ENCODE measurements around the gene SLC36A2. TPM values are rescaled to one million over a fixed set of nuclear protein-coding genes. Genes with fewer than 3 reads are reported as not detected.
"Not testable (repeated sequence)": the region's sequence is repeated elsewhere in the genome, so short reads cannot be mapped to it uniquely, and the experiment has no call there.

Gene SLC36A2
- under 1 TPM in 8 of 12 donors, not detected in 4; 0.10 to 0.59 (median 0.29) TPM for polyA plus RNA-seq (ENCODE audit: insufficient read length in 12 of 12)
- long read RNA-seq, donor 1: 0 reads
- long read RNA-seq, donor 2: 0 reads
- long read RNA-seq, donor 3: 0 reads
- long read RNA-seq, donor 4: 0 reads
- long read RNA-seq, donor 5: 0 reads
- long read RNA-seq, donor 6: 0 reads
- long read RNA-seq, donor 7: 0 reads
- long read RNA-seq, donor 8: 0 reads
- long read RNA-seq, donor 9: 0 reads
- long read RNA-seq, donor 10: 0 reads
- long read RNA-seq, donor 11: 0 reads

DNA sequence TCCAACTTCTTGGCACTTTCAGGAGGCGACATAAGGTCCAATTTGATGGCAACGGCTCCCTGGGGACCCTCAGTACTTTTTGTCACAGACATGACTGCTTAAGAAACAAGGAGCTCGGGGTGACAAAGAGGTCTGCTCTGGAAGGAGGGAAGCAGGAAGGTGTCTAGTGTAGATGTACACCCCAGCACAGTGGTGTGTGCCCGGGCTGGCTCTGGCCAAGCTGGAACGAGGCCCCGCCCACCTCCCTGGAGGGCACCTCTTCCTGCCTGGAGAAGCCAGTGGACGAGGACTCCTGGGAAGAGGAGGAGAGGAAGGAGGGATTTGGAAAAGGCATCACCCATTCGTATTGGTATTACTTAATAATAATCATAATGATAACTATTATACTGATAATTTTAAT, at the start of gene SLC36A2:
Gene SLC36A2, minus strand, starts transcription at position 191 of the 400 bp plus-strand sequence. Its CDS starts 99 bp downstream, at position 92.
- no peak for DNase-seq

- no peak for DNase-seq
Measured at GRCh38 chr5:151388960-151389359, 41.6 kb upstream of the SLC36A2 start.

- DNase-seq: no peak
Measured at GRCh38 chr5:151384106-151384505, 36.7 kb upstream of the SLC36A2 start.

- DNase-seq: no peak
Measured at GRCh38 chr5:151383011-151383410, 35.7 kb upstream of the SLC36A2 start.

GRCh38 chr5:151382576-151382975, 35.2 kb upstream of the SLC36A2 start:
- no peak for DNase-seq

GRCh38 chr5:151381899-151382298, 34.5 kb upstream of the SLC36A2 start:
- DNase-seq: no peak

GRCh38 chr5:151378616-151379015, 31.3 kb upstream of the SLC36A2 start:
- no peak for DNase-seq

DNA sequence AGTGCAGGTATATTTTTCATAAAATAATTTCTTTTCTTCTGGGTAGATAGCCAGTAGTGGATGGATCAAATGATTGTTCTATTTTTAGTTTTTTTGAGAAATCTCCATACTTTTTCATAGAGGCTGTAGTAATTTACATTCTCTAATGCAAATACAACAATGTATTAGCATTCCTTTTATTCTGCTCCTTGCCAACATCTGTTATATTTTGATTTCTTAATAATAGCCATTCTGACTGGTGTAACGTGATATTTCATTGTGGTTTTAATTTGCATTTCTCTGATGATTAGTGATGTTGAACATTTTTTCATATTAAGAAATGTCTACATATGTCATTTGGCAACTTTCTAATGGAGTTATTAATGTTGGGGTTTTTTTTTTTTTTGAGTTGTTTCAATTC, 27.2 kb upstream of the SLC36A2 start:
- DNase-seq: no peak

DNA sequence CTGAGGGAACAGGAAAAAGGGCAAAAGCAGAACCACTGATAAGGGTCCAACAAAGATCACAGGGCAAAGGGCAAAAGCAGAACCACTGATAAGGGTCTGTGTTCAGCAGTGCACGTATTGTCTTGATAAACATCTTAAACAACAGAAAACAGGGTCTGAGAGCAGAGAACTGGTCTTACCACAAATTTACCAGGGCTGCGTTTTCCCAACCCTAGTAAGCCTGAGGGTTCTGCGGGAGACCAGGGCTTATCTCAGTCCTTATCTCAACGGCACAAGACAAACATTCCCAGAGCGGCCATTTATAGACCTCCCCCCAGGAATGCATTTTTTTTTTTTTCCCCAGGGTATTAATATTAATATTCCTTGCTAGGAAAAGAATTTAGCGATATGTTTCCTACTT, 19.7 kb upstream of the SLC36A2 start:
- not testable (repeated sequence) for DNase-seq

DNA sequence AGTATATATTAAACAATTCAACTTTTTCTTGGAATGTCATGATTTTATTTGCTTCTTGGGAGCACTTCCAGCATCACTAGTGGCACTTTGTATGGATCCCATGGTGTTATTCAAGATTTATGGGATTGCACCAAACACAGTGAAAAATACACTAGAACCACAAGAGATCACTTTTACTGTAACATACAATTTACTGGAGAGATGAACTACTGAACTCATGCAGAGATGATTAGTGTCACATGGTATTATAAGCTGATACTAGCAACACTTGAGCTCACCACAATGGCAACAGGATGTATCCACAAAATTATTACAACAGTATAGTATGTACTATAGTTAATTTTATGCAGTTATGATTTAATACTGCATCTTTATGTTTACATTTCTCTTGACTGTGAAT, 16.3 kb upstream of the SLC36A2 start:
- DNase-seq: no peak

GRCh38 chr5:151362970-151363369, 15.6 kb upstream of the SLC36A2 start:
- no peak for DNase-seq

DNA sequence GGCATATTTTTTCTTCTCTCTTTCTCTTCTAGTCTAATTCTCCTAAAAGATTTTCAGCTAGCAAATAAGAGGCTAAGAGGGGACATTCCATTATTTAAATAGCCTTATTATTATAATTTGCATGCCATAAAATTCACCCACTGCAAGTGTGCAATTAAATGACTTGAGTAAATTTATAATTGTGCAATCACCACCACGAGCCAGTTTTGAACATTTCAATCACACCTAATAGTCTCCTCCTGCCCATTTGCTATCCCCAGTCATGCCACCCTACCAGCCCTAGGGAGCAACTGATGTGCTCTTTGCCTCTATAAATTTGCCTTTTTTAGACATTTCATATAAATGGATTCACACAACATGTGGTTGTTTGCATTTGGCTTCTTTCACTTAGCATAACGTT, 12.0 kb upstream of the SLC36A2 start:
- DNase-seq: no peak

GRCh38 chr5:151357792-151358191, 10.4 kb upstream of the SLC36A2 start:
- DNase-seq: no peak

GRCh38 chr5:151357097-151357496, 9.7 kb upstream of the SLC36A2 start:
- no peak for DNase-seq

DNA sequence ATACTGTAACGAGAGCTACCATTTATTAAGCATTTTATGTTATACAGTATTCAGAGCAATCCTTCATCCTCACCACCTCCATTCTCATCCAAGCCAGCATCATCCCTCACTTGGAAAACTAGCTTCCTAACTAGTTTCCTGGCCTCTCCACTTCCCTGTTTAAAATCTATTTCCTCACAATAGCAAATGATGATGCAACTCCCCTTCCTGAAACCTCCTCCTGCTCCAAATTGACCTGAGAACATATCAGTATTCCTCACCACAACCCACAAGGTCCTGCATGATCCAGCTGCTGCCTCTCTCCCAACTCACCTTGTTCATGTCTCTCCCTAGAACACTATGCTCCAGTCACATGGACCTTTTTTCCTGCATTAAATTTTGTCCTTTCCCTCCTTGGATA, 4.3 kb upstream of the SLC36A2 start:
- no peak for DNase-seq

DNA sequence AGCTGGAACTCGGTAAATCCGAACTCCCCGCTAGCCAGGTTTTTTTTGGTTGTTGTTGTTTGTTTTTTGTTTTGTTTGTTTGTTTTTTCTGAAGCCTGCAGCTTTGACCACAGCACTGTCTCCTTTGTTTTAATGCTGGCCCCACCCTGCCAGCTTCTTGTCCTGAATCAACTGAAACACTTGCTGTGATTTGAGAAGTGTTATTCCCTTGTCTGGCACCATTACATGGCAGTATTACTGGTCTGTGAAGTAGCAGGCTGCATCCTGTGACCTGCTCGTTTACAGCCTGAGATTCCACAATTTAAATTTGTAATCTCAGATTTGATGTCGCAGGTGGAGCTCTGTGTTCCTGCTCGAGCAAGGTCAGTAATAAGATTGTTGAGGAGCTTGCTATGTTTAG, 1.4 kb upstream of the SLC36A2 start:
- DNase-seq: no peak

- no peak for DNase-seq
Measured at GRCh38 chr5:151345808-151346478, 1.4 kb downstream of the SLC36A2 start.

- no peak for DNase-seq
Measured at GRCh38 chr5:151345187-151345807, 2.1 kb downstream of the SLC36A2 start.

GRCh38 chr5:151344088-151344487, 3.3 kb downstream of the SLC36A2 start:
- no peak for DNase-seq

- no peak for DNase-seq
Measured at GRCh38 chr5:151340004-151340403, 7.4 kb downstream of the SLC36A2 start.

GRCh38 chr5:151338734-151339133, 8.6 kb downstream of the SLC36A2 start:
- no peak for DNase-seq

DNA sequence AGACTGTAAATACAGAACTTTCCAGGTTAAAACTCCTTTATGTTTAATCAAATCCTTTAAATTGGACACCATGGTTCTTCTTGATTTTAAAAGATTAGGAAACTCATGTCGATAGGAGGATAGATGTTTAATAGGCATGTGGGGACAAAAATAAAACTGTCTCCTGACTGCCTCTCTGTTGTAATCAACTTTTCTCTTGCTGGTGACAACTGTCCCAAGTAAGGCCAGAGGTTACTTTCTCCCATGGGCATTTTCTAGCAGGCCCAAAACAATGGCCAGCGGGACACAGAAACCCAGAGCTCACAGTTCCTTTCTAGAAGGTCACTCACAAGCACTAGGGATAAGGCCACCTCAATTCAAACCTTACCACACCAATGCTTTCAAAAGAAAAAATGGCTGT, 14.5 kb downstream of the SLC36A2 start:
- DNase-seq: no peak

DNA sequence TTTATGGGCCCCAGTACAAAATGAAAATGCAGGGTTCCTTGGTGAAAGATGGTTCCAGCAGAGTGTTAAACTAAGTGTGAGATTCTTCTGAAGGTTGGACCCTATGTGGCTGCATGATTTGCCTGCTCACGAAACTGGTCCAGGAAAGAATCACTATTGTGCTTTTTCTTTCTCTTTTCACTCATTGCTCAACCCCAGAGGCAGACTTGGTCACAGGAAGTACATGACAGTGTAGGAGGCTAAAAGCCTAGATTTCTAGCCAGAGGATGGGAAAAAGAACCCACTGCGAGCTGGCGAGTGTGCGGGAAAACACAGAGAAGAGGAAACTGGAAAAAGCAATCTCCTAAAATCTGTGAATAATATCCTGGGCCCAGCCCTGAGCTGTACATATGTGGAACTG, 18.6 kb downstream of the SLC36A2 start:
- no peak for DNase-seq

All from muscle of arm (tissue), 14 donors.